Measurements from ENCODE around the gene MESP2. TPM values are rescaled to one million over a fixed set of nuclear protein-coding genes. Genes with fewer than 3 reads are reported as not detected.

The MESP2 gene
- total and polyA plus RNA-seq, 2 of the 8 experiments (the other 6 are each of a cell fraction or from before 2014, with no cell fraction given), result 0.35 to 0.80 TPM

GRCh38 chr15:89767411-89767915, 8.7 kb upstream of the MESP2 start (continued):
- TF ChIP-seq TBP (IDR thresholded peaks at IDR 0.05; ENCODE audit: low read depth, low read length), result no peak
